Parathyroid adenoma (tissue), 2 donors: Measurements from ENCODE around the gene INPP4A.

Experiments used
- H2AFZ ChIP-seq: fragments of 300-600 bp; sonication (generic); one replicate; pipeline ENCODE4 v1.7.0; 2017; ENCODE audit warnings: antibody characterized with exemption, mild to moderate bottlenecking
- H3K27ac ChIP-seq: fragments of 300-600 bp; sonication (generic); one replicate; pipeline ENCODE4 v1.7.0; 2017
- H3K27me3 ChIP-seq: fragments of 300-600 bp; sonication (generic); one replicate; pipeline ENCODE4 v1.7.0; 2017; ENCODE audit warnings: low read length; ENCODE audit not compliant: control insufficient read depth, insufficient read depth
- H3K36me3 ChIP-seq: fragments of 300-600 bp; sonication (generic); one replicate; pipeline ENCODE4 v1.7.0; 2017; ENCODE audit warnings: low read length; ENCODE audit not compliant: control insufficient read depth, insufficient read depth
- H3K4me1 ChIP-seq: fragments of 300-600 bp; sonication (generic); one replicate; pipeline ENCODE4 v1.7.0; 2017; ENCODE audit warnings: control low read depth
- H3K4me2 ChIP-seq: fragments of 300-600 bp; sonication (generic); one replicate; pipeline ENCODE4 v1.7.0; 2017; ENCODE audit warnings: low read length
- H3K4me3 ChIP-seq: fragments of 300-600 bp; sonication (generic); one replicate; pipeline ENCODE4 v1.7.0; 2017; ENCODE audit warnings: low read depth, low read length
- H3K79me2 ChIP-seq: fragments of 300-600 bp; sonication (generic); one replicate; pipeline ENCODE4 v1.7.0; 2017; ENCODE audit warnings: control low read depth
- H3K9ac ChIP-seq: fragments of 300-600 bp; sonication (generic); one replicate; pipeline ENCODE4 v1.7.0; 2017; ENCODE audit warnings: mild to moderate bottlenecking
- H3K9me3 ChIP-seq: fragments of 300-600 bp; sonication (generic); one replicate; pipeline ENCODE4 v1.7.0; 2017; ENCODE audit warnings: low read length; ENCODE audit not compliant: control insufficient read depth
- TF ChIP-seq, protein P1 (sequence below): fragments of 300-600 bp; sonication (generic); IDR thresholded peaks from one replicate; pipeline ENCODE4 v1.7.0; 2017; ENCODE audit warnings: antibody characterized with exemption, mild to moderate bottlenecking
- donor health status: primary hyperparathyroidism.

The INPP4A gene

DNA sequence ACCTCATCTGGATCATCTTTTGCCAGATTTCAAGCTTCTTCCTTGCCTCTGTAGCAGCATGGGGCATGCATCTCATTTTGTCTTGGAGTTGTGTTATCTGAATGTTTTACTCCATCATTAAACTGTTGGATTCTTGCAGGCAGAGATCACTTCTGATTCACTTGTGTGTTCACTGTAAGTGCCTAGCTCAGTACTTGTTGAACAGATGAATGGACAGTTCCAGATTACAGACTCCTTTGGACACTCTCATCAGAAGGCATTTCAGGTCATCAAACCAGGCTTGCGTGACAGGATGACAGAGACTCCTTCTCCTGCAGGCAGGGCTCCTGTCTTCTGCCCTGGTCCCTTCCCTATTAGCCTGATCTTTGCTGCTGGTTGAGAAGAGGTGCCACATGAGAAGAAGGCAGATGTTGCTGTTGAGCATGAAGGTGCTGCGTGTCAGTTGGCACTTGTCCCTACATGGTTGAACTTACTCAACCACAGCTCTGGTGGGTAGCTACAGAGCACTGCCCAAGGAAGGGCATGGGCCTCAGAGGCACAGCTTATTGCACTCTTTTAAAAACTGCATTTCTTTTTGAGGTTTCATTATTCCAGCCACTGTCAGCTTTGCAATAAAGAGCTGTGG lies 58.9 kb downstream of the INPP4A start:
- Histone ChIP-seq H2AFZ (no peak overlapping the region), H3K9me3 (no peaks in the 10 kb centered on the region), H3K9ac (no peak overlapping the region), H3K79me2 (peaks cover 15% of the 10 kb centered on the region), H3K36me3 (no peaks in the 10 kb centered on the region), H3K4me2 (no peak overlapping the region), H3K27me3 (no peaks in the 10 kb centered on the region), H3K4me3 (no peak overlapping the region), H3K27ac (no peak overlapping the region), H3K4me1 (peaks cover 13% of the 10 kb centered on the region)
- TF ChIP-seq, protein P1, sequence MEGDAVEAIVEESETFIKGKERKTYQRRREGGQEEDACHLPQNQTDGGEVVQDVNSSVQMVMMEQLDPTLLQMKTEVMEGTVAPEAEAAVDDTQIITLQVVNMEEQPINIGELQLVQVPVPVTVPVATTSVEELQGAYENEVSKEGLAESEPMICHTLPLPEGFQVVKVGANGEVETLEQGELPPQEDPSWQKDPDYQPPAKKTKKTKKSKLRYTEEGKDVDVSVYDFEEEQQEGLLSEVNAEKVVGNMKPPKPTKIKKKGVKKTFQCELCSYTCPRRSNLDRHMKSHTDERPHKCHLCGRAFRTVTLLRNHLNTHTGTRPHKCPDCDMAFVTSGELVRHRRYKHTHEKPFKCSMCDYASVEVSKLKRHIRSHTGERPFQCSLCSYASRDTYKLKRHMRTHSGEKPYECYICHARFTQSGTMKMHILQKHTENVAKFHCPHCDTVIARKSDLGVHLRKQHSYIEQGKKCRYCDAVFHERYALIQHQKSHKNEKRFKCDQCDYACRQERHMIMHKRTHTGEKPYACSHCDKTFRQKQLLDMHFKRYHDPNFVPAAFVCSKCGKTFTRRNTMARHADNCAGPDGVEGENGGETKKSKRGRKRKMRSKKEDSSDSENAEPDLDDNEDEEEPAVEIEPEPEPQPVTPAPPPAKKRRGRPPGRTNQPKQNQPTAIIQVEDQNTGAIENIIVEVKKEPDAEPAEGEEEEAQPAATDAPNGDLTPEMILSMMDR: no peak

DNA sequence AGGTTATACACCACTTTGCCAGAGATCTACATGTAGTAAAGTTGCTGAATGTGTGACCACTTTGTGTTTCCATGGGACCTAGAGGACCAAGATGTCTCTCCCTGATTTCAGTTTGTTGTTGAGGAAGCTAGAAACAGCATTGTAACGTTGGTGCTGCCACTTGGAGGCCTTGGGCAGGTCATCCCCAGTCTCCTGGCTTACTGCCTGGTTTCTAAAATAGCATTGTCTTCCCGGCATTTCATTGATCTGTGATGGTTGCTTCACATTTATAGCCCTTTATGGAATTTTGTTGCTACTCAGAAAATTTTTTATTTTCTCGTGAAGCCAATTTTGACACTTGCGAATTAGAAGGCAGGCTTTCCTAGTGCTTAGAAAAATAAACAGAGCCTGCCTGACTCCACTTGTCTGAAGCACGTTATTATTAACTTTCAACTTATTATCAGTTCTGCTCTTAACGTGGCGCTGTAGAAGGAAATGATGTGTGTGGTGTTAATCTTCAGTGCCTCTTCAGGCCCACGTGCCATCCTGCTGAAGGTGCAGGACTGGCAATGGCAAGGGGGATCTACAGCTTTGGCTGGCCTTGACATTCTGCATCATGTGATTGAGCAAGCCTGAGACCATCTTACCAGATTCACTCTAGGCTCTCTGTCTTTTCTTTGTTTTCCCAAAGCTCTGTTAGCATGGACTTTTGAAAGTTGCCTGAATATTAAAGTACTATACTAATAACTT lies 59.9 kb downstream of the INPP4A start:
- Histone ChIP-seq H3K27ac (no peak overlapping the region), H3K4me3 (no peak overlapping the region), H2AFZ (no peak overlapping the region), H3K36me3 (no peaks in the 10 kb centered on the region), H3K27me3 (no peaks in the 10 kb centered on the region), H3K9ac (no peak overlapping the region), H3K4me1 (peaks cover 13% of the 10 kb centered on the region), H3K9me3 (no peaks in the 10 kb centered on the region), H3K79me2 (peaks cover 14% of the 10 kb centered on the region), H3K4me2 (no peak overlapping the region)
- TF ChIP-seq, protein P1: no peak

DNA sequence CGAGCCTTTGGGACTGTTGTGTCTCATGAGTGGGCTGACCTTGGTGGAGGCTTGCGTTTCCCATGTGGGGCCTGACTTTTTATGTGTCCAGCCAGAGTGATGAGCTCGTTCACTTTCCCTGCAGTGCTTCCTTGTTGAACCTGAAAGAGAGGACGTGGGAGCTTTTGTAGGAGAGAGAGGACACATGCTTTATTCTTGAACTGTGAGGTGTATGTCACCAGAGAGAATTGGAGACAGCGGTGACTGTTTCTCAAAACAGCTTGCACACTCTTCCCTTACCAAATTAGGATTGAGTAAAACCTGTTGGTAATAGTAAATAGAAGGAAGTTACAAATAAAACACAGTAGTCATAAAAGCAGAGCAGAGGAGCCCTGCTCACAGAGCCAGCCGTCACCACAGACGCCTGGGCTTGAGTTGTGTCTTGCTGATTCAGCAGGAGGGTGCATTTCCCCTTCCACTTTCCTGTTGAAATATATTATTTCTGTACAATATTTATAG lies 60.7 kb downstream of the INPP4A start:
- H3K4me1 ChIP-seq: peaks cover 13% of the 10 kb centered on the region
- no peak overlapping the region for H3K27ac ChIP-seq
- H3K9me3 ChIP-seq: no peaks in the 10 kb centered on the region
- H3K4me2 ChIP-seq: no peak overlapping the region
- no peaks in the 10 kb centered on the region for H3K27me3 ChIP-seq
- peaks cover 18% of the 10 kb centered on the region for H3K79me2 ChIP-seq
- TF ChIP-seq, protein P1: no peak
- H2AFZ ChIP-seq: no peak overlapping the region
- H3K4me3 ChIP-seq: no peak overlapping the region
- H3K36me3 ChIP-seq: no peaks in the 10 kb centered on the region
- no peak overlapping the region for H3K9ac ChIP-seq

DNA sequence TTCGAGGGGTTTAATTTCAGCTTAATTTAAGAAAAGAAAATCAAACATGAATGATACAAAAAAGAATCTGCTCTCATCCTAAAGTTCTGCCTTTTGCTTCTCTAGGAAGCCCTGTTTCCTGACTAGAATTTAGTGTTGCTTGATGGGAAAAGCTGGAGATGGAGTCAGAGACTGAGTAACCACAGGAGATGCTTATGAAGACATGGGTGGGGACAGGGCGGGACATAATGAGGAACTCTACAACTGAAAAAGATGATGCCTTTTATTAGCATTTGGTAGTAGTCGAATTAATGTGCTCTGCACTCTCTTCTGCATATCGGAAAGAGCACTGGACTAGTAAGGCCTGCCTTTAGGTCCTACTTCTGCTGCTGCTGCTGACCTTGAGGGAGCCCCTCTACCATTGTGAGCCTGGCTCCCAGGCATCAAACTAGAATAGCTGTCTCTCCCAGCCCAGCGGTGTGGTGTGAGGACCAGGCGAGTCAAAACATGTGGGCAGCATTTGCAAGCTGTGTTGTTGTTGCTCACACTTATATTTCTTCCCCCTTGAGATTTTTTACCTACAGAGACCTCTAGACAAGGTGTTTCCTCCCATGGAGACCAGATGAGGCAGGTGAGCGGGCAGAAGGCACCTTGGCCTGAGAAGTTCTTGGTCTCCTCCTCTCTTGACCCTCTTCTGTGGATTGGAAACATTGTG lies 61.5 kb downstream of the INPP4A start:
- H3K9ac ChIP-seq: no peak overlapping the region
- H3K79me2 ChIP-seq: peaks cover 21% of the 10 kb centered on the region
- H3K27me3 ChIP-seq: no peaks in the 10 kb centered on the region
- H2AFZ ChIP-seq: no peak overlapping the region
- TF ChIP-seq, protein P1: no peak
- no peak overlapping the region for H3K4me2 ChIP-seq
- H3K36me3 ChIP-seq: no peaks in the 10 kb centered on the region
- H3K27ac ChIP-seq: no peak overlapping the region
- peaks cover 13% of the 10 kb centered on the region for H3K4me1 ChIP-seq
- H3K4me3 ChIP-seq: no peak overlapping the region
- H3K9me3 ChIP-seq: no peaks in the 10 kb centered on the region
